HepG2 (cell line): ENCODE results near the gene GPSM1. TPM values are rescaled to one million over a fixed set of nuclear protein-coding genes. Genes with fewer than 3 reads are reported as not detected.

Experiments used
- AGO2 ChIP-seq: fragments of 200-400 bp; formaldehyde crosslinking; optimal IDR thresholded peaks from 2 replicates; pipeline ENCODE3; 2017; ENCODE audit warnings: mild to moderate bottlenecking, low read depth, low read length, moderate library complexity
- DBP ChIP-seq: sonication (generic); formaldehyde crosslinking; IDR thresholded peaks from 2 replicates; pipeline ENCODE4 v1.4.0; 2020; ENCODE audit warnings: missing genetic modification reagents; ENCODE audit errors: not compliant biosample characterization
- GZF1 ChIP-seq: sonication (generic); formaldehyde crosslinking; IDR thresholded peaks from 2 replicates; pipeline ENCODE4 v1.5.1; 2020; ENCODE audit warnings: mild to moderate bottlenecking, missing genetic modification reagents
- KDM1A ChIP-seq: IDR thresholded peaks from 2 replicates; pipeline ENCODE4 v1.6.1; 2016; ENCODE audit warnings: missing compliant biosample characterization
- MEIS2 ChIP-seq: sonication (generic); formaldehyde crosslinking; IDR thresholded peaks from 2 replicates; pipeline ENCODE4 v1.9.0; 2021; ENCODE audit warnings: mild to moderate bottlenecking, missing genetic modification reagents
- MXD3 ChIP-seq: IDR thresholded peaks from 2 replicates; pipeline ENCODE4 v1.6.1; 2016; ENCODE audit warnings: mild to moderate bottlenecking, missing biosample characterization, missing genetic modification reagents
- PATZ1 ChIP-seq: sonication (generic); formaldehyde crosslinking; IDR thresholded peaks from 2 replicates; pipeline ENCODE4 v1.4.0; 2020; ENCODE audit warnings: missing genetic modification reagents
- RBM22 ChIP-seq: fragments of 200-400 bp; formaldehyde crosslinking; optimal IDR thresholded peaks from 2 replicates; pipeline ENCODE3; 2017; ENCODE audit warnings: mild to moderate bottlenecking, low read length, moderate library complexity
- SAFB2 ChIP-seq: sonication (generic); formaldehyde crosslinking; IDR thresholded peaks from 2 replicates; pipeline ENCODE4 v1.5.1; 2020; ENCODE audit warnings: missing genetic modification reagents, low read depth, mild to moderate bottlenecking, borderline replicate concordance
- THAP11 ChIP-seq: IDR thresholded peaks from 2 replicates; pipeline ENCODE4 v1.6.1; 2016; ENCODE audit warnings: missing biosample characterization, missing genetic modification reagents
- THAP9 ChIP-seq: sonication (generic); formaldehyde crosslinking; IDR thresholded peaks from 2 replicates; pipeline ENCODE4; 2020; ENCODE audit warnings: missing genetic modification reagents, mild to moderate bottlenecking, borderline replicate concordance
- ZBTB4 ChIP-seq: sonication (generic); formaldehyde crosslinking; IDR thresholded peaks from 2 replicates; pipeline ENCODE4 v1.4.0; 2020; ENCODE audit warnings: missing genetic modification reagents, mild to moderate bottlenecking, borderline replicate concordance
- ZNF180 ChIP-seq: sonication (generic); formaldehyde crosslinking; IDR thresholded peaks from 2 replicates; pipeline ENCODE4 v1.4.0; 2020; ENCODE audit warnings: low read depth, missing genetic modification reagents, borderline replicate concordance
- ZNF503 ChIP-seq: sonication (generic); formaldehyde crosslinking; IDR thresholded peaks from 2 replicates; pipeline ENCODE4 v1.4.0; 2020; ENCODE audit warnings: missing genetic modification reagents
- ZNF510 ChIP-seq: sonication (generic); formaldehyde crosslinking; IDR thresholded peaks from 2 replicates; pipeline ENCODE4 v1.4.0; 2020; ENCODE audit warnings: low read depth, mild to moderate bottlenecking, missing genetic modification reagents
- ZSCAN30 ChIP-seq: sonication (generic); formaldehyde crosslinking; IDR thresholded peaks from 2 replicates; pipeline ENCODE4 v1.5.0; 2020; ENCODE audit warnings: mild to moderate bottlenecking, missing genetic modification reagents
- polyA plus RNA-seq, 8 experiments: library from polyadenylated mRNA; depleted of rRNA in 3 of 8; stranded (reverse) in 7 of 8; unstranded in 1 of 8; fragments of >200 nt; fragmentation: Illumina TruSeq in 4 of 8; extraction: Trizol in 4 of 8; gene quantifications; 2 replicates each; pipeline versions ENCODE4 v1.2.1 to v1.2.3, GENCODE V29; 2011 to 2016; ENCODE audit warnings: low read depth in 4 of 8, missing spikeins in 1 of 8, mixed read lengths in 1 of 8; ENCODE audit not compliant: insufficient read depth in 1 of 8
- total RNA-seq, 5 experiments: library from RNA; depleted of rRNA; stranded (reverse); fragments of >200 nt; fragmentation: Illumina TruSeq; extraction: Trizol; gene quantifications; 2 replicates each; pipeline ENCODE4 v1.2.3, GENCODE V29; 2016; ENCODE audit warnings: low read depth in 1 of 5

Gene GPSM1
- total and polyA plus RNA-seq, 2 of the 13 experiments (the other 11 are each of a cell fraction or from before 2014, with no cell fraction given): 1.0 to 2.4 TPM

GRCh38 chr9:136363106-136363948, 36.0 kb downstream of the GPSM1 start, which contains the start of gene DNLZ (continued):
- TF ChIP-seq ZNF510 (CRISPR knock-in tag) (no peak), MXD3 (peak; percentile 77), SAFB2 (CRISPR knock-in tag) (peak; percentile 89), ZNF180 (no peak), ZBTB4 (CRISPR knock-in tag) (no peak), THAP9 (CRISPR knock-in tag) (peak; percentile 62; the same call in 1 of the 2 replicates), ZNF503 (CRISPR knock-in tag) (peak; percentile 68; the same call in 1 of the 2 replicates), RBM22 (peak; percentile 67), AGO2 (peak; percentile 97), GZF1 (CRISPR knock-in tag) (no peak), MEIS2 (peak; percentile 82; the same call in 1 of the 2 replicates), DBP (CRISPR knock-in tag) (no peak), KDM1A (no peak), PATZ1 (CRISPR knock-in tag) (peak; percentile 65), THAP11 (CRISPR knock-in tag) (peak; percentile 90), ZSCAN30 (CRISPR knock-in tag) (no peak)
